K562 (cell line): ENCODE data around the gene ERAP2. TPM values are rescaled to one million over a fixed set of nuclear protein-coding genes. Genes with fewer than 3 reads are reported as not detected.

ENCODE experiments used
- CBX8 ChIP-seq: fragments of 200-600 bp; sonication (generic); IDR thresholded peaks from 2 replicates; pipeline ENCODE4 v1.6.1; 2012; ENCODE audit warnings: borderline replicate concordance, mixed run types, low read depth, mild to moderate bottlenecking, moderate library complexity, mixed read lengths, low read length, control low read depth, inconsistent platforms; ENCODE audit not compliant: poor library complexity, severe bottlenecking; ENCODE audit errors: extremely low read depth
- FOSL1 ChIP-seq: fragments of 200-800 bp; sonication (Bioruptor generic); conservative IDR thresholded peaks from 2 replicates; pipeline ENCODE4 v1.6.1; 2016; ENCODE audit warnings: missing genetic modification characterization, missing compliant biosample characterization
- HBP1 ChIP-seq: fragments of 450-650 bp; formaldehyde crosslinking; IDR thresholded peaks from 2 replicates; pipeline ENCODE4 v1.4.0; 2022; ENCODE audit warnings: missing genetic modification characterization
- MAX ChIP-seq: sonication (generic); formaldehyde crosslinking; IDR thresholded peaks from 2 replicates; pipeline ENCODE4 v1.9.0; 2022; ENCODE audit warnings: mild to moderate bottlenecking, missing genetic modification reagents
- MEF2D ChIP-seq: conservative IDR thresholded peaks from 2 replicates; pipeline ENCODE4 v1.6.1; 2016; ENCODE audit warnings: low read depth, missing genetic modification characterization, missing compliant biosample characterization
- RCOR1 ChIP-seq, 2 experiments: IDR thresholded peaks; 2 replicates each; pipeline ENCODE4 v1.6.1; 2012; ENCODE audit warnings: low read depth in 2 of 2, low read length in 2 of 2, borderline replicate concordance in 1 of 2, improper control_type of control experiment in 1 of 2
- SNRNP70 ChIP-seq: fragments of 200-400 bp; formaldehyde crosslinking; optimal IDR thresholded peaks from 2 replicates; pipeline ENCODE3; 2017; ENCODE audit warnings: low read depth, low read length
- ZBTB33 ChIP-seq: sonication (generic); formaldehyde crosslinking; IDR thresholded peaks from 2 replicates; pipeline ENCODE4 v1.8.1; 2023; ENCODE audit warnings: mild to moderate bottlenecking, missing genetic modification reagents
- ZBTB5 ChIP-seq: fragments of 450-650 bp; IDR thresholded peaks from 2 replicates; pipeline ENCODE4 v1.6.1; 2017; ENCODE audit warnings: antibody characterized with exemption
- ZNF146 ChIP-seq: IDR thresholded peaks from one replicate; pipeline ENCODE4 v1.6.1; 2018; ENCODE audit warnings: missing compliant biosample characterization; ENCODE audit not compliant: unreplicated experiment
- ZNF592 ChIP-seq: fragments of 450-650 bp; IDR thresholded peaks from 2 replicates; pipeline ENCODE4 v1.6.1; 2017; ENCODE audit warnings: antibody characterized with exemption, mild to moderate bottlenecking
- ZNF75A ChIP-seq: fragments of 450-650 bp; formaldehyde crosslinking; IDR thresholded peaks from 2 replicates; pipeline ENCODE4 v1.4.0; 2020; ENCODE audit warnings: mild to moderate bottlenecking
- polyA plus RNA-seq, 8 experiments: library from polyadenylated mRNA; depleted of rRNA in 4 of 8; stranded (reverse) in 5 of 8; unstranded in 3 of 8; fragments of >200 nt; fragmentation: Nextera tagmentation in 2 of 8; fragmentation: Illumina TruSeq in 1 of 8; extraction: Ambion mirVana in 2 of 8; extraction: Trizol in 1 of 8; gene quantifications; 2 replicates each; pipeline versions ENCODE4 v1.2.1 to v1.2.3, GENCODE V29; 2011 to 2014; ENCODE audit warnings: inconsistent platforms in 1 of 8, missing spikeins in 1 of 8
- total RNA-seq, 7 experiments: library from RNA; depleted of rRNA in 6 of 7; stranded (reverse); fragments of >200 nt in 6 of 7; fragmentation: Illumina TruSeq in 2 of 7; extraction: Trizol in 2 of 7; gene quantifications; 2 replicates each; pipeline versions ENCODE4 v1.2.1 to v1.2.3, GENCODE V29; 2011 to 2021; ENCODE audit warnings: low replicate concordance in 1 of 7
- TF ChIP-seq, protein P1 (sequence below): IDR thresholded peaks from 3 replicates; pipeline ENCODE4 v1.6.1; 2011; ENCODE audit warnings: borderline replicate concordance, mild to moderate bottlenecking; ENCODE audit not compliant: insufficient read length, insufficient read depth

The ERAP2 gene
- total and polyA plus RNA-seq, 9 of the 15 experiments (the other 6 are each of a cell fraction or from before 2014, with no cell fraction given) = 0.93 to 4.0 (median 2.1) TPM

GRCh38 chr5:96963267-96963666 lies 87.0 kb downstream of the ERAP2 start (continued):
- TF ChIP-seq ZNF592 (no peak; the same call in 1 of the 2 replicates), MAX (peak; percentile 52), RCOR1 (IDR thresholded peaks at IDR 0.05; ENCODE audit: borderline replicate concordance in 1 of 2, low read depth in 2 of 2, low read length in 2 of 2) (peak in 1 of 2 experiments; percentile 88; a peak in 3 of 4 replicates), SNRNP70 (no peak), HBP1 (CRISPR knock-in tag) (no peak), FOSL1 (tag) (0 out of 2 replicates have a peak, but pooled peaks have one; percentile 25), ZNF146 (CRISPR knock-in tag) (no peak), ZNF75A (no peak), MEF2D (tag) (no peak), CBX8 (no peak), ZBTB5 (no peak), ZBTB33 (CRISPR knock-in tag) (no peak)
- TF ChIP-seq, protein P1, sequence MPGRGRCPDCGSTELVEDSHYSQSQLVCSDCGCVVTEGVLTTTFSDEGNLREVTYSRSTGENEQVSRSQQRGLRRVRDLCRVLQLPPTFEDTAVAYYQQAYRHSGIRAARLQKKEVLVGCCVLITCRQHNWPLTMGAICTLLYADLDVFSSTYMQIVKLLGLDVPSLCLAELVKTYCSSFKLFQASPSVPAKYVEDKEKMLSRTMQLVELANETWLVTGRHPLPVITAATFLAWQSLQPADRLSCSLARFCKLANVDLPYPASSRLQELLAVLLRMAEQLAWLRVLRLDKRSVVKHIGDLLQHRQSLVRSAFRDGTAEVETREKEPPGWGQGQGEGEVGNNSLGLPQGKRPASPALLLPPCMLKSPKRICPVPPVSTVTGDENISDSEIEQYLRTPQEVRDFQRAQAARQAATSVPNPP = no peak
